ENCODE data around the gene PPP1R2.

Gene PPP1R2

GRCh38 chr3:195563317-195563716 is 20.2 kb upstream of the PPP1R2 start:
- DNase-seq = no peak

- no peak for DNase-seq
These were observed 16.7 kb upstream of the PPP1R2 start for GRCh38 chr3:195559723-195560409.

DNA sequence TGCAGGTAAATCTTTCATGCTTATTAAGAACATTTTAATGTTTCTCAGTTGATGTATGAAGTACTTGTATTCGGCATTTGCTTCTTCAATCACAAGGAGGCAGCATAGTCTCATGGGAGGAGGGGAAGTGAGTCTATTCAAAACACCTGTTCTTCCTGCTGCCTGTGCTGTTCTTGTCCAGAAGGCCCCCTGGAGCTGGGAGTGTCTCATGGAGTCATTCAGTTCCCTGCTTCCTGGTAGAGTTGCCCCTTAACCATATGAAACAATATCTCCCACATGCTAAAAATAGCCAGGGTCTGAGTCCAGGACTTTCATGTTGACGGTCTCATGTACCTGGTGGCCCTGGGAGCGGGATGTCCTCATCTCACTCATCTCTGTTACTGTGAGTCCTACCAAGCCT is 15.5 kb upstream of the PPP1R2 start:
- DNase-seq = no peak

GRCh38 chr3:195557322-195557721 is 14.2 kb upstream of the PPP1R2 start:
- no peak for DNase-seq

- DNase-seq = peak; percentile 25
These were observed 13.3 kb upstream of the PPP1R2 start for GRCh38 chr3:195556390-195556789.

- DNase-seq = no peak
These were observed 12.0 kb upstream of the PPP1R2 start for GRCh38 chr3:195555110-195555509.

DNA sequence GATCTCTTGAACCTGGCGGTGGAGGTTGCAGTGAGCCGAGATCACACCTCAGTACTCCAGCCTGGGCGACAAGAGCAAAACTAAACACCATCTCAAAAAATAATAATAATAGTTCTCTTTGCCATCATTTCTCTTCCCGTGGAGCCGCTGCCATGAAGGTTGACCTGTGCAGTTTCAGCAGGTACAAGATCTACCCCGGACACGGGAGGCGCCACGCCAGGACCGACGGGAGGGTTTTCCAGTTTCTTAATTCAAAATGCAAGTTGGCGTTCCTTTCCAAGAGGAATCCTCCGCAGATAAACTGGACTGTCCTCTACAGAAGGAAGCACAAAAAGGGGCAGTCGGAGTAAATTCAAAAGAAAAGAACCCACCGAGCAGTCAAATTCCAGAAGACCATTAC is 11.3 kb upstream of the PPP1R2 start:
- DNase-seq = no peak

DNA sequence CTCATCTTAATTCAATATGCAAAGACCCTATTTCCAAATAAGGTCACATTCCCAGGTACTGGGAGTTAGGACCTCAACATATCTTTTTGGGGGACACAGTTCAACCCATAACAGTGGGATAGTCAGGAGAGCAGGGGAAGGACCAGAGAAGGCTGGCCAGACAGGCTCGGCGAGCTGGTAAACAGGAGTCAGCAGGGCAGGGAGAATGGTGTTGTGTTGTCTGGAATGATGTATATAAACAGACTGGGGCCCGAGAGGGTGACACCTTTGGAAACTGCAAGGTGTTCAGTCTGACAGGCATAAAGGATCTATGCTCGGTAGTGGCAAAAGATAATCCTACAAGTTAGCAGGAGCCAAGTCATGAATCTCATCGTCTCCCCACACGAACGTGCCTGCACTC is 10.1 kb upstream of the PPP1R2 start:
- DNase-seq = no peak

GRCh38 chr3:195551381-195551978 is 8.4 kb upstream of the PPP1R2 start:
- no peak for DNase-seq

DNA sequence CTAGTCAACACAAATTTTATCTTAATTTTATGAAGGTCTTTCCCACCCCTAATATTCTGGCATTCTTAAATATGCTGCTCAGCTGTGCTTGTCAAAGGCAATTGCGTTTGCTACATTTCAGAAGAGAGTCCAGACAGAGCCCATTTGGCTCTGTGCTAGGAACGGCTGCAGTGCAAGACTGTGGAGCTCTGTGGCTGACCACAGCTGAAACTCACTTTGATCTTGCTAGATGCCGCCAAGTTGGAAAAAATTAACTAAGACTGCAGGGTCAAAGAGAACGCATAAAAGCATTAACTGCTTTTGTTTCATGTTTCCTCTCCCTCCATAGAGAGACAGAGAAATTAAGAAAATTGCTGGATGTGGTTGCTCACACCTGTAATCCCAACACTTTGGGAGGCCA is 7.6 kb upstream of the PPP1R2 start:
- DNase-seq = peak; percentile 21

- DNase-seq = peak; percentile 78
These were observed 6.9 kb upstream of the PPP1R2 start for GRCh38 chr3:195549931-195550519.

GRCh38 chr3:195548987-195549386 is 5.9 kb upstream of the PPP1R2 start:
- DNase-seq = no peak

- DNase-seq = no peak
These were observed 5.4 kb upstream of the PPP1R2 start for GRCh38 chr3:195548501-195548900.

DNA sequence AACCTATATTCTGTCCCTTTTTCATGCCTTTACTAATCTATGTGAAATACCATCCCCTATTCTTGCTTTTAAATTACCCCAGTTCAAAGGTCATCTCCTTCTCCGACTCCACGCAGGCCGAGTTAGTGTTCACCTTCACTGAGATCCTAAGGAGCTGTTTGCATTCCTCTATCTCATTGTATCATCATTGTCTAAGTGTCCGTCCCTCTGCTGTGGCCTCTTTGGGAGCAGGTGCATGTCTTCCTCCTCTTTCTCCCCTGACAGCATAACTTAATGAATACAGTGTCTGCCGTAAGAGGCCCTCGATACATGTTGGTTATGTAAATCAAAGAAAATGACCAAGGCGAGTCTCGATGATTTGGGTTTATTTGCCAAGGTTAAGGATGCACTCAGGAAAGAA is 4.9 kb upstream of the PPP1R2 start:
- no peak for DNase-seq

DNA sequence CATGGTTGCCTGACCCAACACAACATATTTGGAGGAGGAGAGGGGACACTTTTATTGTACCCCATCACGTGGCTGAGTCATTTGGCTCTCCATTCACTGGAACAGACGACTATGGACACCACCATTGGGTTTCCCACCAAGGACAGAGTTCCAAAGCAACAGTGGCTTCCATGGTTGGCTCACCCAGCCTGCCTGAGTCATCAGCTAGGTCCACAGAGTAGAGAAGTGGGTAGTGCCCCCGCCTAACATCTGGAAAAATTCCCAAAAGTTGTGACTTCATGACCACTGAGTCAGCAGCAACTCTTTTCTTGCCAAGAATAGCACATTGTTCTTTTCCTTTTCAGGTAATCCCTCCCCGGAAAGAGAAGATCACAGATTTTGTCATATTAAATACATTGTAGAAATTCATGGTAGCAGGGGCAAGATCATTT is 3.0 kb upstream of the PPP1R2 start:
- DNase-seq = peak; percentile 41

DNA sequence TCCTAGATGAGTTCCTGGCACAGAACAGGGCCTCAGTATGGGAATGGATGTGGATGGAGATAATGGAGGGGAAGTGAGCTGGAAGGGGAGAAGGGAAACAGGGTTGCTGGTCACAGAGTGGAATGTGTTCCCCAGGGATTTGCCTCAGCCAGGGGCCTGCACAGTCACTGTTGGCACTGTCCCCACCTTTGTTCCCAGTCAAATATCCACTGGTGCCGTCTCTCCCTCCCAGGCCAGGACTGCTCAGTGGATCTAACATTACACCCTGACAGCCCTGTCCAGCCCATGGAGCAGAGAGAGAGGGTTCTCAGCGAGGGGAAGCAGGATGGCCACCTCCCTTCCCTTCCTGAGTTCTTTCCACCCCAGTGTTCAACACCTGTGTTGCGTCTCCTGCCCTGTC is 1.5 kb upstream of the PPP1R2 start:
- no peak for DNase-seq

- DNase-seq = no peak
These were observed 1.1 kb upstream of the PPP1R2 start for GRCh38 chr3:195544230-195544536.

- DNase-seq = no peak
These were observed 540 bp upstream of the PPP1R2 start for GRCh38 chr3:195543500-195544229.

- DNase-seq = no peak
These were observed 818 bp downstream of the PPP1R2 start for GRCh38 chr3:195542316-195542697.

DNA sequence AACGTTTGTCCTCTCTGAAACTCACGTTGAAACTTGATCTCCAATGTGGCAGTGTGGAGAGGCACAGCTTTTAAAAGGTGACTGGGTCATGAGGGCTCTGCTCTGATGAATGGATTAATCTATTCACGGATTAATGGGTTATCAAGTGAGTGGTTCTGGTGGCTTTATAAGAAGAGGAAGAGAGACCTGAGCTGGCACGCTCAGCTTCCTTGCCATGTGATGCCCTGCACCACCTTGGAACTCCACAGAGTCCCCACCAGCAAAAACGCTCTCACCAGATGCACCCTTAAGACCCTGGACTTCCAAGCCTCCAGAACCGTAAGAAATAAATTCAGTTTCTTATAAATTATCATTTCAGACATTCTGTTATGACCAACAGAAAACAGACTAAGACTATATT is 2.6 kb downstream of the PPP1R2 start:
- peak; percentile 24 for DNase-seq

- peak; percentile 21 for DNase-seq
These were observed 3.1 kb downstream of the PPP1R2 start for GRCh38 chr3:195540027-195540426.

- no peak for DNase-seq
These were observed 3.6 kb downstream of the PPP1R2 start for GRCh38 chr3:195539479-195539878.

DNA sequence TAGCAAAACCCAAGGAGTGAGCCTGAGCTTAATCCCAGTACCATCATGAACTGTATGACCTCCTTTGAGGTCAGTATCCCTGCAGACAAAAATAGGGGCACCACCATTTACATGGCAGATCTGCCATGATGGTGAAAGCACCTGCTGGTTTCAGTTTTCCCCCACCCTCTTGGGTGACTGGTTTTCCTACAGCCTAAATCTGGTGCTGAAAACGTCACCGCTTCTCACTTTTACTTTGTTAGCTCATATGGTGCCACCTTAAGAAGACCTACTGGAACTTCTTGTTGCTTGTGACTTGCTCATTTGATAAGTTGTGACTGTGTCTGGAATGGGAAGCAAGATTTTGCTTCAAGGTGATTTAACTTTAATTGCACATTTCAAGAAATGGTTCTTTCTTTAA is 5.1 kb downstream of the PPP1R2 start:
- DNase-seq = peak; percentile 53

DNA sequence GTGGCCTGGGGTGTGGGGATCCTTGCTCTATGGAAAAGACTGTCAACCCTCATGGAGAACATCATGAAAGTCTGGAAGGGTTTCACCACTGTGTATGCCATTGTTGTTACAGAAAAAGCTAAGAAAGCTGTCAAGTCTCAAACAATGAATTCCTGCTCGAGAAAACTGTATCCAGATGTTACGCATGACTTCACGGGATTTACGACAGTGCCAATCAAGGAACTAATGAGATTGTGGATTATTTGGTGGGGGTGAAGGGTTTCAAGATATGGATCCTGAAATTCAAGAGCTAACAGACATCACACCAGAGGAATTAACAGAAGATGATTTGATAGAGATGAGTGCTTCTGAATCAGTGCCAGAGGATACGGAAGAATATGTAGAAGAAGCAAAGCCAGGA is 7.8 kb downstream of the PPP1R2 start:
- no peak for DNase-seq
